OCI-LY3 (cell line): Measurements from ENCODE around the gene ATP8B4.

Source experiments
- H2AFZ ChIP-seq: fragments of 200-600, 300-600 bp; shearing (Covaris generic); 2 replicates; pipeline ENCODE4 v1.6.0; 2014; ENCODE audit warnings: antibody characterized with exemption, low read depth, low read length
- H3K27ac ChIP-seq: fragments of 200-600, 300-600 bp; sonication (generic); 2 replicates; pipeline ENCODE4 v1.5.1; 2014; ENCODE audit warnings: mild to moderate bottlenecking, low read length, moderate library complexity, mixed read lengths
- H3K27me3 ChIP-seq: fragments of 200-600, 300-600 bp; sonication (generic); 2 replicates; pipeline ENCODE4 v1.6.1; 2014; ENCODE audit warnings: low read depth, low read length, mixed read lengths
- H3K36me3 ChIP-seq: fragments of 200-600, 300-600 bp; sonication (generic); replicated peaks from 2 replicates; pipeline ENCODE3; 2014; ENCODE audit warnings: low read depth, low read length, mixed read lengths
- H3K4me1 ChIP-seq: fragments of 300-600, 200-600 bp; sonication (generic); 2 replicates; pipeline ENCODE4 v1.6.1; 2014; ENCODE audit warnings: low read length, mixed read lengths
- H3K4me2 ChIP-seq: fragments of 200-600, 300-600 bp; sonication (generic); 2 replicates; pipeline ENCODE4 v1.6.1; 2014; ENCODE audit warnings: low read length, mixed read lengths
- H3K4me3 ChIP-seq: fragments of 300-600, 200-600 bp; sonication (generic); 2 replicates; pipeline ENCODE4 v1.5.1; 2014; ENCODE audit warnings: antibody characterized with exemption, mild to moderate bottlenecking, low read length, moderate library complexity
- H3K79me2 ChIP-seq: fragments of 300-600, 200-600 bp; shearing (Covaris generic); 2 replicates; pipeline ENCODE4 v1.6.1; 2014; ENCODE audit warnings: mild to moderate bottlenecking, low read length, mixed read lengths
- H3K9ac ChIP-seq: fragments of 300-600, 200-600 bp; shearing (Covaris generic); 2 replicates; pipeline ENCODE4 v1.6.0; 2014; ENCODE audit warnings: mild to moderate bottlenecking, low read length, moderate library complexity
- H3K9me3 ChIP-seq: fragments of 200-600, 300-600 bp; shearing (Covaris generic); 2 replicates; pipeline ENCODE4 v1.6.1; 2014; ENCODE audit warnings: low read length, mixed read lengths; ENCODE audit not compliant: insufficient read depth
- H4K20me1 ChIP-seq: fragments of 200-600, 300-600 bp; sonication (generic); 2 replicates; pipeline ENCODE4 v1.6.1; 2016; ENCODE audit warnings: low read length, mixed read lengths; ENCODE audit not compliant: insufficient read depth
- EZH2phosphoT487 ChIP-seq: fragments of 200-600 bp; shearing (Covaris generic); IDR thresholded peaks from 2 replicates; pipeline ENCODE4 v1.6.1; 2018; ENCODE audit warnings: antibody characterized with exemption, mixed run types, low read depth
- TF ChIP-seq, protein P1 (sequence below): fragments of 200-600, 300-600 bp; sonication (generic); IDR thresholded peaks from 2 replicates; pipeline ENCODE4 v1.5.1; 2014; ENCODE audit warnings: antibody characterized with exemption, low read length, low read depth

The ATP8B4 gene

GRCh38 chr15:50143255-50143860, 24.3 kb upstream of the ATP8B4 start:
- Histone ChIP-seq H3K27me3 (no peaks in the 10 kb centered on the region), H2AFZ (no peak overlapping the region), H3K4me2 (no peak overlapping the region), H3K9ac (no peak overlapping the region), H3K36me3 (no peaks in the 10 kb centered on the region), H3K4me1 (no peaks in the 10 kb centered on the region), H4K20me1 (no peaks in the 10 kb centered on the region), H3K4me3 (no peak overlapping the region), H3K9me3 (no peaks in the 10 kb centered on the region), H3K79me2 (no peaks in the 10 kb centered on the region), H3K27ac (no peak overlapping the region)
- no peak for TF ChIP-seq EZH2phosphoT487
- TF ChIP-seq, protein P1, sequence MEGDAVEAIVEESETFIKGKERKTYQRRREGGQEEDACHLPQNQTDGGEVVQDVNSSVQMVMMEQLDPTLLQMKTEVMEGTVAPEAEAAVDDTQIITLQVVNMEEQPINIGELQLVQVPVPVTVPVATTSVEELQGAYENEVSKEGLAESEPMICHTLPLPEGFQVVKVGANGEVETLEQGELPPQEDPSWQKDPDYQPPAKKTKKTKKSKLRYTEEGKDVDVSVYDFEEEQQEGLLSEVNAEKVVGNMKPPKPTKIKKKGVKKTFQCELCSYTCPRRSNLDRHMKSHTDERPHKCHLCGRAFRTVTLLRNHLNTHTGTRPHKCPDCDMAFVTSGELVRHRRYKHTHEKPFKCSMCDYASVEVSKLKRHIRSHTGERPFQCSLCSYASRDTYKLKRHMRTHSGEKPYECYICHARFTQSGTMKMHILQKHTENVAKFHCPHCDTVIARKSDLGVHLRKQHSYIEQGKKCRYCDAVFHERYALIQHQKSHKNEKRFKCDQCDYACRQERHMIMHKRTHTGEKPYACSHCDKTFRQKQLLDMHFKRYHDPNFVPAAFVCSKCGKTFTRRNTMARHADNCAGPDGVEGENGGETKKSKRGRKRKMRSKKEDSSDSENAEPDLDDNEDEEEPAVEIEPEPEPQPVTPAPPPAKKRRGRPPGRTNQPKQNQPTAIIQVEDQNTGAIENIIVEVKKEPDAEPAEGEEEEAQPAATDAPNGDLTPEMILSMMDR, result no peak

GRCh38 chr15:50141856-50142255, 22.8 kb upstream of the ATP8B4 start:
- H3K4me2 ChIP-seq, result no peak overlapping the region
- H2AFZ ChIP-seq, result no peak overlapping the region
- H3K79me2 ChIP-seq, result no peaks in the 10 kb centered on the region
- H3K9me3 ChIP-seq, result no peaks in the 10 kb centered on the region
- H3K27ac ChIP-seq, result no peak overlapping the region
- no peaks in the 10 kb centered on the region for H3K4me1 ChIP-seq
- H4K20me1 ChIP-seq, result no peaks in the 10 kb centered on the region
- H3K4me3 ChIP-seq, result no peak overlapping the region
- no peak for TF ChIP-seq EZH2phosphoT487
- TF ChIP-seq, protein P1, result no peak
- no peaks in the 10 kb centered on the region for H3K36me3 ChIP-seq
- no peaks in the 10 kb centered on the region for H3K27me3 ChIP-seq
- H3K9ac ChIP-seq, result no peak overlapping the region

DNA sequence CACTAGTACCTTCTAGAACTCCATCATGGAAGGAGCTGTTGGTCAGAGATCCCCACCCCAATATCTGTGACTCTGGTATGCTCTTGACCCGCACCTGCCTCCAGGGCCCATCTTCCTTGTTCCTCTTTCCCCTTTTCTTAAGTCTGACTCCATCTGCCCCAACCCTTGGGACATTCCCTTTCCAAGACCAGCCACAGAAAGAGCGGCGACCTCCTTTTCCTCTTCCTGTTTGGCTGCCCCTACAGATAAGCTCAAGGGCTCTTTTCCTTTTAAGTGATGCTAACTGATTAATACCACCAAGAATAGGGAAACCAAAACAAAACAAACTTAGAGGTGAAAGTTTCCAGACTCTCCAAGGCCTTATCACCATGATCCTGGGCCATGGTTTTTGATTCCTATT, 21.9 kb upstream of the ATP8B4 start:
- H3K27ac ChIP-seq, result no peak overlapping the region
- no peaks in the 10 kb centered on the region for H3K36me3 ChIP-seq
- H3K9me3 ChIP-seq, result no peaks in the 10 kb centered on the region
- H3K79me2 ChIP-seq, result no peaks in the 10 kb centered on the region
- H4K20me1 ChIP-seq, result no peaks in the 10 kb centered on the region
- no peak overlapping the region for H3K4me2 ChIP-seq
- no peaks in the 10 kb centered on the region for H3K27me3 ChIP-seq
- H3K4me1 ChIP-seq, result no peaks in the 10 kb centered on the region
- H3K9ac ChIP-seq, result no peak overlapping the region
- TF ChIP-seq, protein P1, result no peak
- no peak for TF ChIP-seq EZH2phosphoT487
- no peak overlapping the region for H2AFZ ChIP-seq
- H3K4me3 ChIP-seq, result no peak overlapping the region

- Histone ChIP-seq H3K36me3 (no peaks in the 10 kb centered on the region), H3K9me3 (no peaks in the 10 kb centered on the region), H3K4me2 (no peak overlapping the region), H2AFZ (no peak overlapping the region), H3K9ac (no peak overlapping the region), H3K4me1 (no peaks in the 10 kb centered on the region), H3K27me3 (no peaks in the 10 kb centered on the region), H3K27ac (no peak overlapping the region), H3K79me2 (no peaks in the 10 kb centered on the region), H3K4me3 (no peak overlapping the region), H4K20me1 (no peaks in the 10 kb centered on the region)
- TF ChIP-seq, protein P1, result no peak
- TF ChIP-seq EZH2phosphoT487, result no peak
Observed at GRCh38 chr15:50140098-50140497, 21.1 kb upstream of the ATP8B4 start.
